Activated CD8-positive, alpha-beta memory T cell treated with anti-CD3 and anti-CD28 coated beads for 24 hours (primary cell): ENCODE data around the gene PIK3R6.

Experiments
- DNase-seq: peaks from one replicate; pipeline ENCODE4 v3.0.0-alpha.2; 2020

PIK3R6 gene

GRCh38 chr17:8867361-8867981 lies at the start of gene PIK3R6:
Gene PIK3R6, minus strand, starts transcription at chr17:8867674. Its CDS starts 17,880 bp downstream, at chr17:8849794.
- DNase-seq, result peak; percentile 58

GRCh38 chr17:8916466-8916865 lies 49.0 kb upstream of the PIK3R6 start:
- peak; percentile 55 for DNase-seq

- peak; percentile 50 for DNase-seq
These were observed 47.1 kb upstream of the PIK3R6 start for GRCh38 chr17:8914554-8914953.

GRCh38 chr17:8913879-8914278 lies 46.4 kb upstream of the PIK3R6 start:
- peak; percentile 54 for DNase-seq

GRCh38 chr17:8913091-8913490 lies 45.6 kb upstream of the PIK3R6 start:
- no peak for DNase-seq

- DNase-seq, result peak; percentile 49
These were observed 44.9 kb upstream of the PIK3R6 start for GRCh38 chr17:8912084-8912981.

GRCh38 chr17:8910969-8911604 lies 43.6 kb upstream of the PIK3R6 start:
- peak; percentile 47 for DNase-seq

GRCh38 chr17:8909586-8910270 lies 42.3 kb upstream of the PIK3R6 start:
- peak; percentile 50 for DNase-seq

GRCh38 chr17:8905331-8905730 lies 37.9 kb upstream of the PIK3R6 start:
- DNase-seq, result peak; percentile 56

GRCh38 chr17:8904686-8905085 lies 37.2 kb upstream of the PIK3R6 start:
- DNase-seq, result peak; percentile 42

GRCh38 chr17:8904201-8904600 lies 36.7 kb upstream of the PIK3R6 start:
- DNase-seq, result no peak

GRCh38 chr17:8900626-8901585 lies 33.4 kb upstream of the PIK3R6 start:
- DNase-seq, result peak; percentile 61

GRCh38 chr17:8900207-8900606 lies 32.7 kb upstream of the PIK3R6 start:
- no peak for DNase-seq

- no peak for DNase-seq
These were observed 31.2 kb upstream of the PIK3R6 start for GRCh38 chr17:8898636-8899035.

- peak; percentile 44 for DNase-seq
These were observed 30.7 kb upstream of the PIK3R6 start for GRCh38 chr17:8898126-8898525.

- peak; percentile 57 for DNase-seq
These were observed 29.5 kb upstream of the PIK3R6 start for GRCh38 chr17:8896641-8897635.

GRCh38 chr17:8896087-8896486 lies 28.6 kb upstream of the PIK3R6 start:
- DNase-seq, result no peak

- DNase-seq, result no peak
These were observed 27.5 kb upstream of the PIK3R6 start for GRCh38 chr17:8894673-8895578.

GRCh38 chr17:8894202-8894671 lies 26.8 kb upstream of the PIK3R6 start:
- no peak for DNase-seq
